H9 (cell line): ENCODE measurements around the gene PTPRK. TPM values are rescaled to one million over a fixed set of nuclear protein-coding genes. Genes with fewer than 3 reads are reported as not detected.

Experiments used
- DNase-seq: peaks from one replicate; pipeline ENCODE4 v3.0.0-alpha.2; 2017
- H2AFZ ChIP-seq: one replicate; pipeline ENCODE4 v1.6.1; 2013; ENCODE audit warnings: mild to moderate bottlenecking, low read length, control low read depth, moderate library complexity
- H2AK5ac ChIP-seq: 2 replicates; pipeline ENCODE4 v1.6.1; 2013; ENCODE audit warnings: low read length, control low read depth, mixed read lengths; ENCODE audit not compliant: insufficient read length
- H2BK120ac ChIP-seq: one replicate; pipeline ENCODE4 v1.6.1; 2013; ENCODE audit warnings: low read depth, mild to moderate bottlenecking, low read length, control low read depth, inconsistent platforms; ENCODE audit not compliant: poor library complexity, severe bottlenecking
- H2BK12ac ChIP-seq: 2 replicates; pipeline ENCODE4 v1.6.1; 2013; ENCODE audit warnings: low read length, control low read depth, mixed read lengths, low read depth; ENCODE audit not compliant: insufficient read length
- H2BK15ac ChIP-seq: 2 replicates; pipeline ENCODE4 v1.6.1; 2013; ENCODE audit warnings: low read depth, low read length, control low read depth
- H2BK20ac ChIP-seq: one replicate; pipeline ENCODE4 v1.6.1; 2013; ENCODE audit warnings: low read depth, mild to moderate bottlenecking, low read length, control low read depth, inconsistent platforms; ENCODE audit not compliant: poor library complexity, severe bottlenecking
- H2BK5ac ChIP-seq: 2 replicates; pipeline ENCODE4 v1.6.1; 2013; ENCODE audit warnings: low read length, control low read depth, mixed read lengths; ENCODE audit not compliant: insufficient read length
- H3K14ac ChIP-seq: 2 replicates; pipeline ENCODE4 v1.6.1; 2013; ENCODE audit warnings: low read length, control low read depth; ENCODE audit not compliant: insufficient read depth
- H3K18ac ChIP-seq: 2 replicates; pipeline ENCODE4 v1.6.1; 2013; ENCODE audit warnings: low read depth, mild to moderate bottlenecking, mixed read lengths, low read length, control low read depth; ENCODE audit not compliant: insufficient read length
- H3K23ac ChIP-seq: 2 replicates; pipeline ENCODE4 v1.6.1; 2013; ENCODE audit warnings: low read length, control low read depth, mixed read lengths, low read depth; ENCODE audit not compliant: insufficient read length
- H3K23me2 ChIP-seq: 2 replicates; pipeline ENCODE4 v1.6.1; 2013; ENCODE audit warnings: low read depth, mild to moderate bottlenecking, mixed read lengths, low read length, control low read depth; ENCODE audit not compliant: insufficient read length, poor library complexity, severe bottlenecking
- H3K27ac ChIP-seq: 2 replicates; pipeline ENCODE4 v1.5.1; 2013; ENCODE audit warnings: low read length, control low read depth, mixed read lengths, low read depth; ENCODE audit not compliant: insufficient read length
- H3K27me3 ChIP-seq: 2 replicates; pipeline ENCODE4 v1.6.1; 2013; ENCODE audit warnings: low read length, control low read depth, inconsistent platforms; ENCODE audit not compliant: insufficient read depth
- H3K4ac ChIP-seq: 2 replicates; pipeline ENCODE4 v1.6.1; 2013; ENCODE audit warnings: low read depth, mild to moderate bottlenecking, control low read depth, inconsistent platforms, low read length, moderate library complexity
- H3K4me1 ChIP-seq: 2 replicates; pipeline ENCODE4 v1.6.1; 2013; ENCODE audit warnings: low read length, control low read depth, inconsistent platforms; ENCODE audit not compliant: insufficient read depth
- H3K4me2 ChIP-seq: 2 replicates; pipeline ENCODE4 v1.6.1; 2013; ENCODE audit warnings: low read length, control low read depth, mixed read lengths; ENCODE audit not compliant: insufficient read length, insufficient read depth
- H3K56ac ChIP-seq: 2 replicates; pipeline ENCODE4 v1.6.1; 2013; ENCODE audit warnings: low read depth, mild to moderate bottlenecking, mixed read lengths, low read length, control low read depth; ENCODE audit not compliant: insufficient read length
- H3K79me1 ChIP-seq: 2 replicates; pipeline ENCODE4 v1.6.1; 2013; ENCODE audit warnings: low read depth, mild to moderate bottlenecking, moderate library complexity, low read length, control low read depth, inconsistent platforms; ENCODE audit not compliant: insufficient read depth, poor library complexity, severe bottlenecking
- H3K79me2 ChIP-seq: 2 replicates; pipeline ENCODE4 v1.6.1; 2013; ENCODE audit warnings: low read length, control low read depth, inconsistent platforms; ENCODE audit not compliant: insufficient read depth
- H3K9ac ChIP-seq: 2 replicates; pipeline ENCODE4 v1.6.1; 2013; ENCODE audit warnings: low read length, control low read depth, mixed read lengths; ENCODE audit not compliant: insufficient read length; ENCODE audit errors: extremely low read depth
- H3K9me3 ChIP-seq: one replicate; pipeline ENCODE4 v1.6.1; 2013; ENCODE audit warnings: low read depth, low read length, inconsistent platforms; ENCODE audit not compliant: control insufficient read depth
- H3T11ph ChIP-seq: one replicate; pipeline ENCODE4 v1.6.1; 2013; ENCODE audit warnings: mild to moderate bottlenecking, low read length, control low read depth, inconsistent platforms
- H4K20me1 ChIP-seq: one replicate; pipeline ENCODE4 v1.6.1; 2013; ENCODE audit not compliant: control insufficient read depth, insufficient read length, insufficient read depth
- H4K5ac ChIP-seq: 2 replicates; pipeline ENCODE4 v1.6.1; 2013; ENCODE audit warnings: low read depth, mild to moderate bottlenecking, mixed read lengths, low read length, control low read depth; ENCODE audit not compliant: insufficient read length
- H4K8ac ChIP-seq: replicated peaks from 2 replicates; pipeline ENCODE4 v1.6.1; 2013; ENCODE audit warnings: low read length, control low read depth, mixed read lengths, low read depth; ENCODE audit not compliant: insufficient read length
- H4K91ac ChIP-seq: 2 replicates; pipeline ENCODE4 v1.6.1; 2013; ENCODE audit warnings: low read depth, mild to moderate bottlenecking, moderate library complexity, mixed read lengths, low read length, control low read depth; ENCODE audit not compliant: insufficient read length
- H3K27ac Mint-ChIP-seq, 3 experiments: 2 replicates in 2 of 3; 3 replicates in 1 of 3; pipeline ENCODE4 v1.8.0; 2020 to 2021; ENCODE audit warnings: mixed read lengths in 3 of 3, mild to moderate bottlenecking in 1 of 3, moderate library complexity in 1 of 3
- H3K27me3 Mint-ChIP-seq: 2 replicates; pipeline ENCODE4 v1.8.0; 2021; ENCODE audit warnings: low read depth, mild to moderate bottlenecking, moderate library complexity, mixed read lengths
- H3K36me3 Mint-ChIP-seq, 3 experiments: 2 replicates in 2 of 3; 3 replicates in 1 of 3; pipeline ENCODE4 v1.8.0; 2020 to 2021; ENCODE audit warnings: low read depth in 3 of 3, mixed read lengths in 3 of 3; ENCODE audit not compliant: insufficient read depth in 1 of 3
- H3K4me1 Mint-ChIP-seq, 2 experiments: 2 replicates each; pipeline ENCODE4 v1.8.0; 2020; ENCODE audit warnings: mixed read lengths in 2 of 2
- H3K4me3 Mint-ChIP-seq, 2 experiments: 2 replicates in 1 of 2; 3 replicates in 1 of 2; pipeline ENCODE4 v1.8.0; 2020 to 2021; ENCODE audit warnings: mild to moderate bottlenecking in 2 of 2, mixed read lengths in 2 of 2, moderate library complexity in 1 of 2
- H3K9me3 Mint-ChIP-seq, 2 experiments: 2 replicates in 1 of 2; 3 replicates in 1 of 2; pipeline ENCODE4 v1.8.0; 2020; ENCODE audit warnings: mild to moderate bottlenecking in 2 of 2, mixed read lengths in 2 of 2, moderate library complexity in 1 of 2
- CTCF ChIP-seq: fragments of 200-600 bp; sonication (generic); conservative IDR thresholded peaks from 3 replicates; pipeline ENCODE4 v1.8.0; 2021; ENCODE audit warnings: antibody characterized with exemption, mild to moderate bottlenecking
- WGBS: extraction: QIAGEN DNeasy Blood & Tissue Kit; methylation state at CpG from one replicate; pipeline ENCODE4 v1.1.7; 2013; ENCODE audit warnings: missing lambda C conversion rate, low lambda C conversion rate, mixed read lengths; ENCODE audit not compliant: insufficient read length; ENCODE audit errors: extremely low coverage; 5-methylcytosine and 5-hydroxymethylcytosine counted together
- total RNA-seq: library from RNA; stranded (reverse); gene quantifications from 2 replicates; pipeline ENCODE4 v1.2.1, GENCODE V29; 2021

The PTPRK gene
- total RNA-seq, 1 experiment from 2014 or later = 47.9 TPM

- Histone ChIP-seq H3K23me2 (no peaks in the 10 kb centered on the region), H3K27ac (no peak overlapping the region), H3K9ac (no peak overlapping the region), H2BK12ac (no peak overlapping the region), H2BK20ac (no peak overlapping the region), H3K23ac (no peak overlapping the region), H2AK5ac (no peak overlapping the region), H3K27me3 (no peaks in the 10 kb centered on the region), H2BK5ac (no peak overlapping the region), H3K4me1 (no peaks in the 10 kb centered on the region), H3K9me3 (no peaks in the 10 kb centered on the region), H4K8ac (no peak overlapping the region), H3K4me2 (no peak overlapping the region), H3K56ac (no peak overlapping the region), H4K20me1 (no peaks in the 10 kb centered on the region), H3K18ac (no peak overlapping the region), H3K79me1 (no peaks in the 10 kb centered on the region), H3K4ac (no peak overlapping the region), H3K14ac (no peak overlapping the region), H2AFZ (no peak overlapping the region), H3T11ph (no peak overlapping the region), H2BK120ac (no peak overlapping the region), H4K91ac (no peak overlapping the region), H4K5ac (no peak overlapping the region), H3K79me2 (no peaks in the 10 kb centered on the region), H2BK15ac (no peak overlapping the region)
- Mint-ChIP-seq H3K36me3 (no peaks in the 10 kb centered on the region), H3K27me3 (no peaks in the 10 kb centered on the region), H3K4me1 (peaks cover 4 to 11% of the 10 kb centered on the region in 2 experiments; a peak in 3 of 4 replicates), H3K4me3 (no peak overlapping the region), H3K27ac (no peak overlapping the region), H3K9me3 (no peaks in the 10 kb centered on the region)
- DNase-seq = no peak
- no peak for TF ChIP-seq CTCF
- WGBS = no CpG with 5 or more reads among the region's 4 CpGs
These were observed 116.6 kb downstream of the PTPRK start for GRCh38 chr6:128403618-128404444.
